COLO668 (cell line): ENCODE data around the gene CEP120.
"Not testable (repeated sequence)": the region's sequence is repeated elsewhere in the genome, so short reads cannot be mapped to it uniquely, and the experiment has no call there.

Experiments
- DNase-seq: peaks from one replicate; lab custom pipeline; 2025; ENCODE audit not compliant: unreplicated experiment; lab: John Stamatoyannopoulos, UW

CEP120 gene

DNA sequence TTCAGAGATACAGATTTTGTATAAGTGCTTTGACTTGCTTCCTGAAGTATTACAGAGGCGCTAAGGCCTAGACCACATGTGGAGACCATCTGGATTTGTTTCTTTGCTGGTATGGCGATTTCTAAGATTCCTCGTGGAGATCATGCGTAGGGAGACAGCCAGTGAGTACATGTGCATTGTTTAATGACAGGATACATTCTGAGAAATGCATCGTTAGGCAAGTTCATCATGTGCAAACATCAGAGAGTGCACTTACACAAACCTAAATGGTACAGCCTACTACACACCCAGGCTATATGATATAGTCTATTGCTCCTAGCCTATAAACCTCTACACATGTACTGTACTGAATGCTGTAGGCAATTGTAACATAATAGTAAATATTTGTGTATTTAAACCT lies 16.5 kb upstream of the CEP120 start:
- no peak for DNase-seq

DNA sequence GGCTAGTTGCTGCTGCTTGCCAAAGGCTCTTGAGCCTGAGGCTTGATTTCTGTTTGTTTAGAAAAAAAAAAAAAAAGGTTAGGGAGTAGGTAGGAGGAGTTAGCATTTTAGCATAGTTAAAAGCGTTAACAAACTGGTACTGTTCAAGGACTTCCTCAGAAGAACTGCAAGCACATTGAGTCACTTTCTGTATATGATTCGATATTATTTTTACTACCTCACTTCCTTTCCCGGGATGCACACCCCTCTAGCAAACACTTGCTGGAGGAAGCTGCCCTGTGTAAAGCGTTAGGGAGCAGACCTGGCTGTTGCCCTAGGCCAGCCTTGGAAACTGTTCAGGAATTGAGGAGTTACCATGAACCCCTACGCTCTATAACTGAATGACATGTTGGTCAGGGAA lies 15.7 kb upstream of the CEP120 start:
- DNase-seq: no peak

DNA sequence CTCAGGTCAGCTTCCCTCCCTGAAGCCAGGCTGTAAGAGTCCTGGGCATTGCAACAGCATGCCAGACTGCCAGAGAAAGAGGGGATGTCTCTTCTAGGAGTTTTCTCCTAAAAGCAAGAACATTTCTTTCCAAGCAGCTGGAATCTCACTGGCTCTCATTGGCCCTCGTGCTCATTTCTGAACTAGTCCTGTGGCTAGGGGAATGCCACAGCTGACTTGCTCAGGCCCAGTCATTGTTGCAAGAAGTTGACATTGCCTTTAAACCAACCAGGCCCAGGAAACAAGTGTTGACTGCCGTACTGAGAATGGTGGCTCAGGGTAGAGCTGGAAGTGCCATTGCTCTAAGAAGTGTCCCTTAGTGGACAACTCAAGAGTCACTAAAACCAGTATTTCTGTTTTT lies 15.0 kb upstream of the CEP120 start:
- DNase-seq: no peak

DNA sequence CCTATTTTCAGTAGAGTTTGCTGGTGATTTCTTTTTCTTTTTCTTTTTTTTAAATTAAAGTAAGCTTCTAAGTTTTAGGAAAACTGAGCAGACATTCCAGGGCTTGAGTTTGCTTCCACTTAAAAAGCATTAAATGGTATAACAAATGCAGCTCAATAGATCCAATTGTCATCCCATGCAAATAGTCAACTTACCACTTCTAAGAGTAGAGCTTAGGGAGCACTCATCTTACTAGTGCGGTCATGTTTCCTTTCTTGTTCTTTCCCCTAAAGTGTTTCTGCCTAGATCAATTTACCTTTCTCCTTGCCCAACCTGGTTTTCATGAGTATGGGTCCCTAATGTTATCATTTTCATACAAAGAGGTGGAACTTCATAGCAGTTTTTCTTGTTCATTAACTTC lies 13.0 kb upstream of the CEP120 start:
- DNase-seq: no peak

DNA sequence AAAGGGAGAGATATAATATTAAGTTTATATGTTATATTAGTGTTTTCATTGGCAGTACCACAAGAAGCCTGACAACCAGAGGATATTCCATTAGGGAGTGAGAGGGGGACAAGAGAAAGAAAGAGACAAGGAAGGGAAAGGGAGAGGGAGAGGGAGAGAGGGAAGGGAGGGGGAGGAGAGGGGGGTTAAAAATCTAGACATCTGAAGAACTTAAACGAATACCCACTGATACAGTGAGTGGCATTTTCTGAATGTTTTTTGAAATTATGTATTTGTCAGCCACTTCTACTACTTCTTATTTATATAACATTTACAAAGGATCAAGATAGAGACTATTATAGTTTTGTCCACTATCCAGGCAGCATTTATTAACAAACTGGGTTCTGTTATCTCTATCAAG lies 11.6 kb upstream of the CEP120 start:
- no peak for DNase-seq

DNA sequence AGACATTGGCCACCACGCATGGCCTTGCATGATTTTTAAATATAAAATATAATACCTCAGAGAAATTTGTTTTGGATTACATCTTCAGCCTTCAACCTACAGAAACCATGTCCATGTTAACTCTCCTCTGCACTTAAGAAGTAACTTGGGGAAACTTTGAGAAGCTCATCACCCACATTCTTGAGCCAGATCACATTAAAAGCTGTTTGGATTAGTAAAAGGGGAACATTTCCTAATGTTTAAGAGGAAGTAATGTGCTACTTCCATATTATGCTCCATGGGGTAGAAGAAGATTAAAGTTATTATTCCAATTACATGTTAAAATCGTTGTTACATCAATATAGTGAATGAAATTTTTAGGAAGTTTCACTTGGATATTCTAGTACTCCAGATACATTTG lies 10.4 kb upstream of the CEP120 start:
- DNase-seq: no peak

DNA sequence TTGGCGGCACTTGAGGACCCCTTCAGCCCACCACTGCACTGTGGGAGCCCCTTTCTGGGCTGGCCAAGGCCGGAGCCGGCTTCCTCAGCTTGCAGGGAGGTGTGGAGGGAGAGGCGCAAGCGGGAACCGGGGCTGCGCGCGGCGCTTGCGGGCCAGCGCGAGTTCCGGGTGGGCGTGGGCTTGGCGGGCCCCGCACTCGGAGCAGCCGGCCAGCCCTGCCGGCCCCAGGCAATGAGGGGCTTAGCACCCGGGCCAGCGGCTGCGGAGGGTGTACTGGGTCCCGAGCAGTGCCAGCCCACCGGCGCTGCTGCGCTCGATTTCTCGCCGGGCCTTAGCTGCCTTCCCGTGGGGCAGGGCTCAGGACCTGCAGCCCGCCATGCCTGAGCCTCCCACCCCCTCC lies 7.2 kb upstream of the CEP120 start:
- DNase-seq: not testable (repeated sequence)

DNA sequence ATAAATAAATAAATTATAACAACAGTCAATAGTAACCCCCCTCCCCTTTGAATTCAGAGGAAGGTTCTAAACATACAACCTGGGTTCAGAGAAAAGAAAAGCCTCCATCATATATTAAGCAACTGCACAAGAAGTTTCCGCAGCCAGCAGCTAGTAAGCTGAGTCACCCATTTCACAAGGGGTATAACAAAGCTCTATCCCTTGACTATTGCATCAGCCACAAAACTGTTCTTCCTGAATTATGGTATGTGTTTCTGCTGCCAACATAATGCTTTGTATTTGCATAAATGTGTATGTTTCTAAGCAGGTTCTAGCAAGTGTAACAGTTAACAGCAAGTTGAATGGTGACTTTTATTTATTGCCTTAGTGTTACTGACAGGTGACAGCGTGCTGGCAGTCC lies 6.8 kb upstream of the CEP120 start:
- no peak for DNase-seq

DNA sequence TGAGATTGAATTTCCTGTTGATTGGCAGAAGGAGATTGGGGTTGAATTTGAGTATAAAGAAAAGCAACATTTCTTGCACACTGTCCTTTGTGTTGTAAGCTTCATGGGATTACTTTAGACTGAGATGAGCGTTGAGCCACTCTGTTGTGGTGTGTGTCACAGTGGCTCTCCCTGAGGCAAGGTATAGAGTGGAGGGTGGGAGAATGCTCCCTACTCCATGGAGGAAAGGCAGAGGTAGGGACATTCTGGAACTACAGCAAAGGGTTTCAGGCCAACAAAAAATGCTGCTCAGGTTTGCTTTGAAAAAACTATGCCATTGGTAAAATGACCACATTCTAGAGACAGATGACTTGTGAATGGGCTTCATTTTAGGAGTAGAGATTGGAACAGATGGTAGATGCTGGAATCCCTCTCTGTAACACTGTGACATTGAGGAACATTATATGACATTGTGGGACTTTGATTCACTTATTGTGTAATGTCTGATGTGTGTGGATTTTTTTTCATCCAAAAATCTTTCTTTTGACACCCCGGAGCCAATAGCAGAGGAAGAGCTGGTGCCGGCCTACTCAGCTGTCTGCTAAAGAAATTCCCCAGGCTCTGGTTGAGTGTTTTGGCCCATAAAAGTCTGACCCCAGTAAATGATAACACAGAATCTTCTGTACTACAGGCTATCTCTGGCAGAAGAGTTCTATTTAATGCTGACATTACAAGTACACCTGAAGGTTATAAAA lies 6.2 kb upstream of the CEP120 start:
- no peak for DNase-seq

DNA sequence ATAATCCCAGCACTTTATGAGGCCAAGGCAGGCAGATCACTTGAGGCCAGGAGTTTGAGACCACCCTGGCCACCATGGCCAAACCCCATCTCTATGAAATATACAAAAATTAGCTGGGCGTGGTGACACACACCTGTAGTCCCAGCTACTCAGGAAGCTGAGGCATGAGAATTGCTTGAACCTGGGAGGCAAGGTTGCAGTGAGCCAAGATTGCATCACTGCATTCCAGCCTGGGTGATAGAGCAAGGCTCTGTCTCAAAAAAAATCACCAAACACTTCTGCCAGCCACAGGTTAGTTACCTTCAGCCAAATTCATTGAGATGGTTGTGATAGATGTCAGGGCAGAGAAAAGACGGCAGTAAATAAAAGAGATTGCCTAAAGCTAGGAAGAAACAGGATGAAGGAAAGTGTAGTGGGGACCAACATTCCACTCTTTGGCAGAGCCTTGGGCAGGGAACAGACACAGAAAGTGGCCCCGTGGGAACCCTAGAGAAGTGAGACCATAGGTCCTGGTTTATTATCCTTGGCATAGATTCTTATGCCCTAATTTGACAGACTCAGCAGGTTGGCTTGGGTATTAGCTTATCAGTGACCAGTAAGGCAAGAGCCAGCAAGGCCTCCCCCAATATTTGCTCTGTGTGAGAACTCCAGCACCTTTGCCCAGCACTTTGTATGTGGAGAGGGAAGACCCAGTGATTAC lies 5.5 kb upstream of the CEP120 start:
- DNase-seq: no peak

DNA sequence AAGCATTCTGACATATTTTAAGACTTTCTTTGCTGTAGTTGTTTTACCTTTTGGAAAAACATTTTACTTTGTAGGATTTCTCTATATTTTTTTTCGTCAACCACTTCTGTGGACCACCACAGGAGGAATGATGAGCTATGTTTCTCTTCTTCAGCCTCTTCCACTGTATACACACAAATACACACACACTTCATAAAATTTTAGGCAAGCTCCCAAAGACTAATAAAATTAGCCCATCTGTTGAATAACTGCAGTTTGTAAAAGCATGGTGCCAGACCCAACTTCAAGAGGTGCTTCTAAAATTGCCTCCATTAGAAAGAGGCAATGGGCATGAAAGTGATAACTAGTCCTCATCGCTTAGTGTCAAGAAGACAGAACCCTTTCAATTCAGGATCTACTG lies 4.1 kb upstream of the CEP120 start:
- DNase-seq: no peak

DNA sequence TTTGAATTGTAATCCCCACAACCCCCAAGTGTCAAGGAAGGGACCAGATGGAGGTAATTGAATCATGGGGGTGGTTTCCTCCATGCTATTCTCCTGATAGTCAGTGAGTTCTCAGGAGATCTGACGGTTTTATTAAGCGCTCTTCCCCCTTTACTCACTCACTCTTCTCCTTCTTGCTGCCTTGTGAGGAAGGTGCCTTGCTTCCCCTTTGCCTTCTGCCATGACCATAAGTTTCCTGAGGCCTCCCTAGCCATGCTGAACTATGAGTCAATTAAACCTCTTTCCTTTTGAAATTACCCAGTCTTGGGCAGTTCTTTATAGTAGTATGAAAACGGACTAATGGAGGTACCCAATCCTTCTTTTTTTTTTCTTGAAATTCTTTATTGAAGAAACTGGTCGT lies 2.2 kb upstream of the CEP120 start:
- DNase-seq: no peak

DNA sequence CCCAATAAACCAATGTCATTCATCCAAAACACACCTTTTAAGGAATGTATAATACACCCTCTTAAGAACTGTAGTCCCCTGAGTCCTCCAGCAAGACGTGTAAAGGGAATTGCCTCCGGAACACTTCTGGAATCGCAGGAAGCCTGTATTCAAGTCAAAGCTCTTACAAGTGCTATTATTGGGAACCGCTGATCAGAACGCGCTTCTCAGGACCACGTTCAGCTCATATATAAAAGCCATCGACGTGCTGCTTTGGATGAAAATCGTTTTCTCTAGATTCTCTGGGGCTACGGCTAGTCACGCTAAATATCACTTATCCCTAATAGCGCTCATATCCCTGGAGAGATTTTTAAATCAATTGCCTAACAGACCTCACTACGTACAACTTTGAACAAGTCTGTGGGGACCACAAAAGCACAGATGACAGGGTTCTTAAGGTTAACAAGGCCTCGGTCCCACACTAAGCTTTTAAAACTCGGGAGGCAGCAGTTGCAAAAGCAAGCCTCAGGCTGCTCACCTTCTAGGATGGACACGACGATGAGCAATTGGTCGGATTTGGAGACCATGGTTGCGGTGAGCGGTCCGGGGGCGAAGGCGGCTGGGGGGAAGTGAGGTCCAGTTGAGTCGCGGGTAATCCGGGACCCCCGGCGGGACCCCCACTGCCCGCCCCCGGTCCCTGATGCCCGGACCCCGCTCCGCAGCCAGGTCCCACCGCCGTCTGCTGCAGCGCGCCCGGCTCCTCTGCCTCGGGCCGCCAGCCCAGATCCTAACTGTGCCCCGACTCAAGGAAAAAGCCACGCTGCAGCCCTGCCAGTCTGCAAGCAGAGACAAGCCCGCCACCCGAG lies 548 bp downstream of the CEP120 start:
- DNase-seq: peak; percentile 14

DNA sequence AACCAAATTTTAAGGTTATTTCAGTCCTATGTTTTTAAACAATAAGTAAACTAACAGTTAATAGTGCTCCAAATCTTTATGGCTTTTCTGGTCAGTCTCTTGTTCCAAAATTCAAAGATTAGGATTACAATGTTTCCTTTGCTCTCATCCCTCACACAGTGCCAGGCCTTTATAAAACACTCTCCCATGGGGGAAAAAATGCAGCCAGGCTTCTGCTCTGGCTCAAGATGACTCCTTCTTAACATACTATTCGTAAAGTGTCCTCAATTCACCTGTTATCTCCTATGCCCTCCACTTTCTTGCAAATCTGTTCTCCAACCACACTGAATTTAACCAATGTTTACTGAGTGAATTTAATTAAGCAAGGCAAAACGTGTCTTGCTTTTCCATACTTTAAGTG lies 1.4 kb downstream of the CEP120 start:
- DNase-seq: no peak

DNA sequence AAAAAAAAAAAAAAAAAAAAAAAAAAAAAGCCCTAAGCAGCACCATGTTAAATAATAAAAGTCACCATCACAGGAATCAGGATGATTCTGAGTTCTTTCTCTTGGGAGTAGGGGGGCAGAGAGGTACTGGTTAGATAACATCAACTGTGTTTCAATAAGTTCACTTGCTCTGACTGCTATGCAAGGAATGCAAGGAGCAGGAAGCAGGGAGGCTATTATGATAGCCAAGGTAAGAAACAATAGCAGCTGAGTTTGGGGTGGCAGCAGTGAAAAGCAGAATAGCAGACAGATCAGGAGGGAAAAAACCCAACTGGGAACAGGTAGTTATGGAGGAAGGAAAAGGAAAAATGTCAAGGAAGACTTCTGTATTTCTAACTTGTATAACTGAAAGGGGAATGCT lies 8.2 kb downstream of the CEP120 start:
- DNase-seq: no peak

DNA sequence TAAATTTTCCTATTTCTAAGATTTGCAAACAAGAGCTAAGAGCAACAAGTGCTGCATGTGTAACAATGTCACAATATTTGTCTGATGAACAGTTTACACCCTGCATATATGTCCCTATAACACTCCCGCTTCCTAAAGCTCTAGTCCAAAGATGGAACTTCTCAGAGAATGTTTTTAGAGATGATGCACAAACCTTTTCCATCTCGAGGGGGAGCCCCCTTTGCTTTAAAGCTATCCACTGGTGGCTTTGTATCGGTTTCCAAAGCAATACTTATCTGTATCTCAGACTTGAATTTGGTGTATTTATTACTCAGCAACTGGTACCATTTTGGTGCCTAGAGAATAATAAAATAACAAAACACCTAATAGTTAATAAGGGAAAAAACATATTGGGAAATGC lies 11.0 kb downstream of the CEP120 start:
- DNase-seq: no peak

DNA sequence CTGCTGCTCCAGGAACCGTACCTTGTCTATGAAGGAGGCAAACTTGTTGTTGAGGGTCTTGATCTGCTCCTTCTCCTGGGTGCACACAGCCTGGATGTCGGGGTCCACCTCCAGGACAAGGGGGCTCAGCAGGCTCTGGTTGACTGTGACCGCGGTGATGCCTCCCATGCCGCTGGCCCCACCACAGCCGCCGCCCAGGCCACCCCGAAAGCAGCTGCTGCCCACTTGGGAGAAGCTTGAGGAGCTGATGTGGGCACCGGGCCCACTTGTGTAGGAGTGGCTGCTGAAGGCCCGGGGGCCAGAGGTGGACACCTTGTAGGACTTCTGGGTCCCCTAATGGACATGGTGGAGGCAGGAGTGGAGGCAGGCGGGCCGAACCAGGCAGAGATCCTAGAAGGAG lies 21.2 kb downstream of the CEP120 start:
- DNase-seq: not testable (repeated sequence)

DNA sequence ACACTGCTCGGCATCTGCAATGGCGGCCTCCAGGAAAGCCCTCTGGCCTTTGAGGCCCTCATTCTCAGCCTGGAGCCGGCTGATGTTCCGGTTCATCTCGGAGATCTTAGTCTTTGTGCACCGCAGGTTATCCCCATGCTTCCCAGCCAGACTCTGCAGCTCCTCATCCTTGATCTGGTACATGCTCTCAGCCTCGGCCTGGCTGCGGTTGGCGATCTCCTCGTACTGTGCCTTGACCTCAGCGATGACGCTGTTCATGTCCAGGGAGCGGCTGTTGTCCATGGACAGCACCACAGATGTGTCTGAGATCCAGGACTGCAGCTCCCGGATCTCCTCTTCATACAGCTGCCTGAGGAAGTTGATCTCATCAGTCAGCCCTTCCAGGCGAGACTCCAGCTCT lies 21.9 kb downstream of the CEP120 start:
- no peak for DNase-seq

DNA sequence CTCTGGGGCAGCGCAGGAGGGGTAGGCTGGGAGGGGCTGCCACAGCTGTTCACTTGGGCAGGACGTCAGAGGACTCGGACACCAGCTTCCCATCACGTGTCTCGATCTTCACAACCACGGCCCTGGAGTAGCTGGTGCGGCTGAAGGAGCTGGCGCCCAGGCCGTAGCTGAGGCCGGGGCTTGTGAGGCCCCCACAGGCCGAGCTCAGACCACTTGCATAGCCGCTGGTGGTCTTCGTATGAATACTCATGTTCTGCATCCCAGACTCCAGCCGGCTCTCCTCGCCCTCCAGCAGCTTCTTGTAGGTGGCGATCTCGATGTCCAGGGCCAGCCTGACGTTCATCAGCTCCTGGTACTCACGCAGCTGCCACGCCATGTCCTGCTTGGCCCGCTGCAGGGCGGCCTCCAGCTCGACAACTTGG lies 22.3 kb downstream of the CEP120 start:
- DNase-seq: not testable (repeated sequence)

DNA sequence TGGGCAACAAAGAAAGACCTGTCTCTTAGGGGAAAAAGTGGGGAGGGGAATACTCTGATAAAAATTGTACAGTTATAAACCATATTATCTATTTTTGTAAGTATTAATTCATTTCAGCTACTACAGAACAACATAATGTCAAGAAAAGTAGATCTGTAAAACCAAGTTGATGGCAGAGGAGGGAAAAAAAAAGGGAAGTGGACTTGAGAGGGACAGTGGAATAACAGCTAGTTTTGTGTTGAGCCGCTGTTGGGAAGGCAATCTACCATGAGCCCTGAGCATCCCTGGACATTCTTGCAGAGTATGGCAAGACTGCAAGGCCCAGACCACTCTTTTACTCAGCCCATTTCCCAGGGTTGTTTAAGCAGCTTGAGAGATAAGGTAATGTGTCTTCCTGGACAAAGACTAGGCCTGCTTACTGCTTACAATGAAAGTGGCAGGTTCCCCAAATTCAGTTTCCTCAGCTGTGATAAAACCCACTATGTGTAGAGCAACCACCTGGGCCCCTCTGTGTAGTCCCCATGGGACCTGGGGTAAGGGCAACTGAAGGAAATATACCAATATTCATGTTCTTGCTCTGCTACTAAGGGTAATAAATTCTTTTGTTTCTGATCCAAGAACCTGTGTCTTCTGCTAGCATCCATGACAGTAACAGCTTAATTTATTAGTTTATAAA lies 25.0 kb downstream of the CEP120 start:
- no peak for DNase-seq

DNA sequence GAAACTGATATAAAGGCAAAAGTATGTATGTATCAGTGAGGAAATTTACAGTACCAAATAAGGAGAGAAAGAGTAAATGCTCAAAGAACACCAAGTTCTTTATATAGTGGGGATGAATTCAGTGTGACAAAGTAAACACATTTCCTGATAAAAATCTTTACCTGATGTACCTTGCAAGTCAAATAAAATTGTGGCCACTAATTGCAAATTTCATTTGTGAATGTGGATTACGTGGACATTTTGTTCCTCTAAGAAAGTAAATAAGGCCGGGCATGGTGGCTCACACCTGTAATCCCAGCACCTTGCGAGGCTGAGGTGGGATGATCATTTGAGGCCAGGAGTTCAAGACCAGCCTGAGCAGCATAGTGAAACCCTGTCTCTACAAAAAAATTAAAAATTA lies 25.7 kb downstream of the CEP120 start:
- no peak for DNase-seq
